Endothelial cell of umbilical vein (primary cell): ENCODE results near the gene TRMT2A. TPM values are rescaled to one million over a fixed set of nuclear protein-coding genes. Genes with fewer than 3 reads are reported as not detected.

Experiments
- BruUV-seq: library from RNA; stranded (reverse); fragments of 400-500 nt; replicated peaks from 2 replicates; lab custom pipeline; 2021; lab: Mats Ljungman, UMichigan
- CTCF ChIA-PET: fragments of 300-600, 350-600 bp; sonication (Branson Sonifier 250); formaldehyde crosslinking; loops from one replicate; lab custom pipeline; 2021; ENCODE audit warnings: antibody characterized with exemption, inconsistent platforms; lab: Charles Lee
- POLR2A ChIA-PET: fragments of 300-600, 350-600 bp; sonication (Branson Sonifier 250); formaldehyde crosslinking; loops from one replicate; lab custom pipeline; 2021; ENCODE audit warnings: antibody characterized with exemption, inconsistent platforms; lab: Charles Lee
- DNase-seq: peaks from one replicate; pipeline ENCODE4 v3.0.0-alpha.2; 2011; ENCODE audit warnings: low read depth, low spot score
- FAIRE-seq: peaks from 2 replicates; lab custom pipeline; 2011; peaks lifted over from hg19 to GRCh38; lab: Jason Lieb, UNC
- H2AFZ ChIP-seq: 2 replicates; pipeline ENCODE4 v1.6.0; 2012; ENCODE audit warnings: low read depth, low read length, control low read depth, inconsistent platforms
- H3K27ac ChIP-seq: 2 replicates; pipeline ENCODE4 v1.5.1; 2011; ENCODE audit warnings: low read depth, mild to moderate bottlenecking, control low read depth, low read length, moderate library complexity; ENCODE audit not compliant: insufficient read depth
- H3K27me3 ChIP-seq, 2 experiments: 2 replicates each; pipeline versions ENCODE4 v1.6.0 to v1.6.1; 2011; ENCODE audit warnings: low read length in 2 of 2, mixed read lengths in 1 of 2; ENCODE audit not compliant: control insufficient read depth in 2 of 2, insufficient read depth in 2 of 2
- H3K36me3 ChIP-seq, 2 experiments: 2 replicates in 1 of 2; 3 replicates in 1 of 2; pipeline ENCODE4 v1.5.1; 2011; ENCODE audit warnings: low read length in 2 of 2, mild to moderate bottlenecking in 1 of 2, moderate library complexity in 1 of 2; ENCODE audit not compliant: control insufficient read depth in 2 of 2, insufficient read depth in 2 of 2; ENCODE audit errors: extremely low read depth in 1 of 2
- H3K4me1 ChIP-seq: 3 replicates; pipeline ENCODE4 v1.5.1; 2011; ENCODE audit warnings: mild to moderate bottlenecking, low read length; ENCODE audit not compliant: control insufficient read depth, insufficient read depth; ENCODE audit errors: extremely low read depth
- H3K4me2 ChIP-seq: 2 replicates; pipeline ENCODE4 v1.6.1; 2011; ENCODE audit warnings: low read length, control low read depth, mixed read lengths; ENCODE audit not compliant: insufficient read depth
- H3K4me3 ChIP-seq, 3 experiments: fragments of 200-600 bp in 1 of 3; sonication (generic), shearing (Covaris generic) in 1 of 3; replicated peaks in 1 of 3; 2 replicates each; pipeline ENCODE4 v1.5.1; 2011 to 2016; ENCODE audit warnings: control low read depth in 3 of 3, low read length in 3 of 3, mild to moderate bottlenecking in 2 of 3, inconsistent platforms in 1 of 3, low read depth in 1 of 3, moderate library complexity in 1 of 3; ENCODE audit not compliant: insufficient read depth in 1 of 3
- H3K79me2 ChIP-seq: 2 replicates; pipeline ENCODE4 v1.6.0; 2012; ENCODE audit warnings: low read length, inconsistent platforms; ENCODE audit not compliant: control insufficient read depth, insufficient read depth
- H3K9ac ChIP-seq: replicated peaks from 2 replicates; pipeline ENCODE3; 2011; ENCODE audit warnings: low read length, control low read depth; ENCODE audit not compliant: insufficient read depth; ENCODE audit errors: extremely low read depth
- H3K9me1 ChIP-seq: replicated peaks from 3 replicates; pipeline ENCODE4 v1.6.0; 2011; ENCODE audit warnings: mild to moderate bottlenecking, low read length; ENCODE audit not compliant: control insufficient read depth, insufficient read depth; ENCODE audit errors: extremely low read depth
- H3K9me3 ChIP-seq: replicated peaks from 2 replicates; pipeline ENCODE4 v1.5.1; 2012; ENCODE audit warnings: low read length, inconsistent platforms; ENCODE audit not compliant: control insufficient read depth, insufficient read depth
- H4K20me1 ChIP-seq: replicated peaks from 2 replicates; pipeline ENCODE3; 2011; ENCODE audit warnings: mild to moderate bottlenecking, low read length; ENCODE audit not compliant: control insufficient read depth, insufficient read depth; ENCODE audit errors: extremely low read depth
- CTCF ChIP-seq, 2 donors: IDR thresholded peaks; 1 replicate in 1 of 2; 2 replicates in 1 of 2; pipeline ENCODE4 v1.5.1; 2011; ENCODE audit warnings: low read length in 2 of 2, mild to moderate bottlenecking in 2 of 2, moderate library complexity in 2 of 2, control low read depth in 1 of 2, inconsistent platforms in 1 of 2, low read depth in 1 of 2; ENCODE audit not compliant: insufficient read depth in 1 of 2; ENCODE audit errors: extremely low read depth in 1 of 2
- EZH2 ChIP-seq: IDR thresholded peaks from 2 replicates; pipeline ENCODE4 v1.6.1; 2012; ENCODE audit warnings: borderline replicate concordance, low read depth, mild to moderate bottlenecking, moderate library complexity, low read length, inconsistent platforms; ENCODE audit not compliant: severe bottlenecking
- FOS ChIP-seq: IDR thresholded peaks from 2 replicates; pipeline ENCODE4 v1.6.1; 2011; ENCODE audit warnings: mild to moderate bottlenecking, low read length, moderate library complexity, borderline replicate concordance; ENCODE audit not compliant: insufficient read depth
- JUN ChIP-seq: IDR thresholded peaks from 2 replicates; pipeline ENCODE4 v1.6.1; 2011; ENCODE audit warnings: borderline replicate concordance, low read depth; ENCODE audit not compliant: insufficient read length, insufficient read depth
- MAX ChIP-seq: IDR thresholded peaks from 2 replicates; pipeline ENCODE4 v1.6.1; 2011; ENCODE audit not compliant: insufficient read depth, insufficient read length
- MYC ChIP-seq: IDR thresholded peaks from one replicate; pipeline ENCODE4 v1.6.1; 2011; ENCODE audit warnings: mild to moderate bottlenecking, low read depth, low read length
- POLR2A ChIP-seq: IDR thresholded peaks from 2 replicates; pipeline ENCODE4 v1.6.1; 2012; ENCODE audit warnings: low read depth, mild to moderate bottlenecking, control low read depth, low read length
- POLR2AphosphoS5 ChIP-seq: IDR thresholded peaks from 2 replicates; pipeline ENCODE4 v1.6.1; 2012; ENCODE audit warnings: low read depth, mild to moderate bottlenecking, control low read depth, low read length, moderate library complexity; ENCODE audit not compliant: insufficient read depth
- dilution Hi-C: fragments of 300-500 bp; cut with MboI; formaldehyde crosslinking; loops from one replicate; pipeline ENCODE4 v1.15.0; 2019; ENCODE audit warnings: low sequenced_read_pairs; ENCODE audit not compliant: extremely low pct_ligation_motif_present
- intact Hi-C: fragments of 100-400 bp; cut with micrococcal nuclease; formaldehyde crosslinking; loops from one replicate; pipeline ENCODE4 v1.10.0; 2022
- polyA plus RNA-seq, 4 experiments: library from polyadenylated mRNA; depleted of rRNA in 3 of 4; stranded (reverse) in 3 of 4; unstranded in 1 of 4; fragments of >200 nt; gene quantifications; 2 replicates each; pipeline versions ENCODE4 v1.2.1 to v1.2.3, GENCODE V29; 2011 to 2012; ENCODE audit warnings: missing spikeins in 1 of 4
- total RNA-seq: library from RNA; stranded (reverse); gene quantifications from 2 replicates; pipeline ENCODE4 v1.2.3, GENCODE V29; 2021

TRMT2A gene
- total and polyA plus RNA-seq, 2 donors (not counting 3 experiments of a cell fraction or from before 2014, with no cell fraction given), result 51.2 to 61.9 TPM

- Histone ChIP-seq H3K27ac (no peak overlapping the region), H3K4me2 (no peak overlapping the region), H3K27me3 (no peaks in the 10 kb centered on the region), H3K9me1 (no peaks in the 10 kb centered on the region), H3K36me3 (peaks cover 2 to 12% of the 10 kb centered on the region in 2 experiments), H4K20me1 (no peaks in the 10 kb centered on the region), H3K9me3 (no peaks in the 10 kb centered on the region), H3K9ac (no peak overlapping the region), H3K79me2 (no peaks in the 10 kb centered on the region), H3K4me1 (peaks cover 12% of the 10 kb centered on the region), H3K4me3 (no peak overlapping the region), H2AFZ (no peak overlapping the region)
- POLR2A ChIA-PET, result no interaction called here
- FAIRE-seq (no peak), DNase-seq (no peak)
- dilution Hi-C loops (no loop called here), intact Hi-C loops (no loop called here)
- CTCF ChIA-PET, result no interaction called here
- TF ChIP-seq EZH2, result no peak
- no peak for TF ChIP-seq JUN
- no peak for TF ChIP-seq FOS
- no peak for TF ChIP-seq CTCF (IDR thresholded peaks at IDR 0.05; ENCODE audit: extremely low read depth in 1 of 2, insufficient read depth in 1 of 2, low read depth in 1 of 2, low read length in 2 of 2)
- TF ChIP-seq MAX, result no peak
- no peak for TF ChIP-seq POLR2A
- no peak for TF ChIP-seq POLR2AphosphoS5
- no peak for TF ChIP-seq MYC
- no TSS peak for BruUV-seq
Observed at GRCh38 chr22:20065896-20066616, 51.0 kb downstream of the TRMT2A start.
